ENCODE results near the gene NQO1.

DNA sequence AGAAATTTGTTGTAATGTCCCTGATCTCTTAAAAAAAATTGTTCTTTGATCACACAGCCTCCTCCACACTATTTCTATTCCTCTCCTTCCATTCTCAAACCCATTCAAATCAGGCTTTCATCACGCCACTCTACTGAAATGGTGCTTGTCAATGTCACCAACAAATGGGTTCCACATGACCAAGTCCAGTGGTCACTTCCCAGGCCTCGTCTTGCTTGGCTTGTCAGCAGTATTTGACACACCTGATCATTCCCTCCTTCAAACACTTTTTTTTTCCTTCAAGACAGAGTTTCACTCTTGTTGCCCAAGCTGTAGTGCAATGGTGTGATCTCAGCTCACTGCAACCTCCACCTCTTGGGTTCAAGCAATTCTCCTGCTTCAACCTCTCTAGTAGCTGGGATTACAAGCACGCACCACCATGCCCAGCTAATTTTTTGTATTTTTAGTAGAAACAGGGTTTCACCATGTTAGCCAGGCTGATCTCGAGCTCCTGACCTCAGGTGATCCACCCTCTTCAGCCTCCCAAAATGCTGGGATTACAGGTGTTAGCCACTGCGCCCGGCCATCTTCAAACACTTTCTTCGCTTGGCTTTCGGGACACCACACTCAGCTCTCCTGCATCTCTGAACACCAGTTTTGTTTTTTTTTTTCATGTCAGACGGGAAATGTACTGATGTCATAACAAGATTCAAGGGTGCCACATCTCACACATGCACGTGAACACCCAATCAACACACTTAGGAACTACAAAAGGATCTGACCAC lies 18.3 kb downstream of the NQO1 start:
- TF ChIP-seq, protein P1, sequence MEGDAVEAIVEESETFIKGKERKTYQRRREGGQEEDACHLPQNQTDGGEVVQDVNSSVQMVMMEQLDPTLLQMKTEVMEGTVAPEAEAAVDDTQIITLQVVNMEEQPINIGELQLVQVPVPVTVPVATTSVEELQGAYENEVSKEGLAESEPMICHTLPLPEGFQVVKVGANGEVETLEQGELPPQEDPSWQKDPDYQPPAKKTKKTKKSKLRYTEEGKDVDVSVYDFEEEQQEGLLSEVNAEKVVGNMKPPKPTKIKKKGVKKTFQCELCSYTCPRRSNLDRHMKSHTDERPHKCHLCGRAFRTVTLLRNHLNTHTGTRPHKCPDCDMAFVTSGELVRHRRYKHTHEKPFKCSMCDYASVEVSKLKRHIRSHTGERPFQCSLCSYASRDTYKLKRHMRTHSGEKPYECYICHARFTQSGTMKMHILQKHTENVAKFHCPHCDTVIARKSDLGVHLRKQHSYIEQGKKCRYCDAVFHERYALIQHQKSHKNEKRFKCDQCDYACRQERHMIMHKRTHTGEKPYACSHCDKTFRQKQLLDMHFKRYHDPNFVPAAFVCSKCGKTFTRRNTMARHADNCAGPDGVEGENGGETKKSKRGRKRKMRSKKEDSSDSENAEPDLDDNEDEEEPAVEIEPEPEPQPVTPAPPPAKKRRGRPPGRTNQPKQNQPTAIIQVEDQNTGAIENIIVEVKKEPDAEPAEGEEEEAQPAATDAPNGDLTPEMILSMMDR (IDR thresholded peaks at IDR 0.05): no peak
- TF ChIP-seq EZH2 (IDR thresholded peaks at IDR 0.05; ENCODE audit: borderline replicate concordance, insufficient read depth, low read depth, low read length, poor library complexity, severe bottlenecking): no peak
